K562 (cell line): ENCODE data around the gene SMARCA4. TPM values are rescaled to one million over a fixed set of nuclear protein-coding genes. Genes with fewer than 3 reads are reported as not detected.

ENCODE experiments used
- ATAC-seq: fragments of 200-7000 bp; cut with Tn5 transposase; 3 replicates; pipeline ENCODE4 v1.9.1; 2020; ENCODE audit warnings: moderate library complexity
- BruUV-seq: library from RNA; stranded (reverse); fragments of 400-500 nt; replicated peaks from 2 replicates; lab custom pipeline; 2021; lab: Mats Ljungman, UMichigan
- CTCF ChIA-PET: fragments of 300-600 bp; formaldehyde crosslinking; extraction: SDS; loops from one replicate; lab custom pipeline; 2021; ENCODE audit warnings: low intra/inter-chr PET ratio; lab: Yijun Ruan, JAX
- POLR2A ChIA-PET: fragments of 300-600, 350-650 bp; sonication (Branson Sonifier 250); formaldehyde crosslinking; extraction: SDS; loops from one replicate; lab custom pipeline; 2021; ENCODE audit warnings: antibody characterized with exemption, inconsistent platforms; lab: Yijun Ruan, JAX
- DNase-seq, 4 experiments: peaks; one replicate each; pipeline versions ENCODE4 v3.0.0 to v3.0.0-alpha.2; 2011 to 2018; ENCODE audit warnings: low spot score in 3 of 4, mixed read lengths in 3 of 4; ENCODE audit errors: extremely low read depth in 1 of 4
- FAIRE-seq: peaks from 2 replicates; lab custom pipeline; 2011; peaks lifted over from hg19 to GRCh38; lab: Jason Lieb, UNC
- H2AFZ ChIP-seq: 2 replicates; pipeline ENCODE4 v1.6.0; 2011; ENCODE audit warnings: low read depth, low read length, control low read depth, inconsistent platforms
- H3K27ac ChIP-seq: fragments of 200-600 bp; 3 replicates; pipeline ENCODE4 v1.8.0; 2011; ENCODE audit warnings: low read depth, mild to moderate bottlenecking, control low read depth, inconsistent platforms, low read length, moderate library complexity, mixed read lengths; ENCODE audit errors: extremely low read depth
- H3K27me3 ChIP-seq, 2 experiments: fragments of 300-600 bp in 1 of 2; 2 replicates in 1 of 2; 3 replicates in 1 of 2; pipeline versions ENCODE4 v1.6.0 to v1.8.0; 2011; ENCODE audit warnings: inconsistent platforms in 2 of 2, low read length in 2 of 2, mild to moderate bottlenecking in 1 of 2, mixed read lengths in 1 of 2, moderate library complexity in 1 of 2; ENCODE audit not compliant: control insufficient read depth in 2 of 2, insufficient read depth in 2 of 2
- H3K36me3 ChIP-seq: fragments of 300-600 bp; 3 replicates; pipeline ENCODE4 v1.8.0; 2011; ENCODE audit warnings: mild to moderate bottlenecking, low read length, inconsistent platforms; ENCODE audit not compliant: control insufficient read depth, insufficient read depth
- H3K4me1 ChIP-seq, 2 experiments: fragments of 200-600 bp in 1 of 2; replicated peaks in 1 of 2; 2 replicates in 1 of 2; 3 replicates in 1 of 2; pipeline versions ENCODE4 v1.5.1 to v1.8.0; 2011; ENCODE audit warnings: inconsistent platforms in 2 of 2, low read length in 2 of 2, mild to moderate bottlenecking in 1 of 2, mixed read lengths in 1 of 2, moderate library complexity in 1 of 2; ENCODE audit not compliant: control insufficient read depth in 2 of 2, insufficient read depth in 2 of 2
- H3K4me2 ChIP-seq: 2 replicates; pipeline ENCODE4 v1.6.1; 2011; ENCODE audit warnings: low read length, control low read depth, inconsistent platforms, mixed read lengths; ENCODE audit not compliant: insufficient read depth
- H3K4me3 ChIP-seq: fragments of 200-600 bp; sonication (generic), shearing (Covaris generic); 2 replicates; pipeline ENCODE4 v1.5.1; 2016; ENCODE audit warnings: control low read depth, inconsistent platforms
- H3K79me2 ChIP-seq: fragments of 200-600 bp; 3 replicates; pipeline ENCODE4 v1.8.0; 2011; ENCODE audit warnings: low read length, inconsistent platforms; ENCODE audit not compliant: control insufficient read depth, insufficient read depth
- H3K9ac ChIP-seq, 2 experiments: 2 replicates each; pipeline versions ENCODE4 v1.6.0 to v1.6.1; 2011; ENCODE audit warnings: low read depth in 2 of 2, low read length in 2 of 2, control low read depth in 1 of 2, inconsistent platforms in 1 of 2, mild to moderate bottlenecking in 1 of 2, mixed read lengths in 1 of 2; ENCODE audit not compliant: insufficient read depth in 1 of 2
- H3K9me1 ChIP-seq: one replicate; pipeline ENCODE4 v1.6.0; 2011; ENCODE audit warnings: inconsistent platforms, mild to moderate bottlenecking, low read length, moderate library complexity; ENCODE audit not compliant: control insufficient read depth, insufficient read depth
- H3K9me3 ChIP-seq: replicated peaks from 2 replicates; pipeline ENCODE4 v1.5.1; 2011; ENCODE audit warnings: low read depth, low read length, inconsistent platforms; ENCODE audit not compliant: control insufficient read depth, insufficient read depth
- H4K20me1 ChIP-seq: replicated peaks from 2 replicates; pipeline ENCODE4 v1.6.1; 2011; ENCODE audit warnings: low read length, inconsistent platforms, mixed read lengths; ENCODE audit not compliant: control insufficient read depth, insufficient read depth
- ATF2 ChIP-seq: sonication (generic); formaldehyde crosslinking; IDR thresholded peaks from 2 replicates; pipeline ENCODE4 v1.8.1; 2022; ENCODE audit warnings: missing genetic modification reagents
- ELK3 ChIP-seq: fragments of 450-650 bp; formaldehyde crosslinking; IDR thresholded peaks from 2 replicates; pipeline ENCODE4 v1.4.0; 2020; ENCODE audit warnings: mild to moderate bottlenecking
- NELFE ChIP-seq: IDR thresholded peaks from 2 replicates; pipeline ENCODE4 v1.6.1; 2011; ENCODE audit warnings: mild to moderate bottlenecking; ENCODE audit not compliant: insufficient read depth, insufficient read length
- NFIC ChIP-seq: fragments of 450-650 bp; IDR thresholded peaks from 2 replicates; pipeline ENCODE4 v1.6.1; 2017; ENCODE audit warnings: mild to moderate bottlenecking, inconsistent platforms
- PYGO2 ChIP-seq: fragments of 450-650 bp; IDR thresholded peaks from 2 replicates; pipeline ENCODE4 v1.6.1; 2016; ENCODE audit warnings: mild to moderate bottlenecking, missing genetic modification characterization, moderate library complexity, missing compliant biosample characterization
- RBM25 ChIP-seq: fragments of 200-400 bp; formaldehyde crosslinking; IDR thresholded peaks from 2 replicates; pipeline ENCODE4 v1.6.1; 2018; ENCODE audit warnings: low read length, low read depth, moderate library complexity; ENCODE audit not compliant: severe bottlenecking
- SPI1 ChIP-seq: IDR thresholded peaks from 2 replicates; pipeline ENCODE4 v1.6.1; 2011; ENCODE audit warnings: low read depth, low read length, control low read depth, borderline replicate concordance
- ZNF121 ChIP-seq: sonication (generic); formaldehyde crosslinking; conservative IDR thresholded peaks from 2 replicates; pipeline ENCODE4 v1.8.0; 2022; ENCODE audit warnings: missing genetic modification reagents
- WGBS: fragments of 100-300 bp; shearing (Covaris generic); methylation state at CpG from one replicate; pipeline ENCODE4 v1.1.6; 2016; ENCODE audit warnings: low coverage, mixed read lengths; ENCODE audit not compliant: insufficient coverage; ENCODE audit errors: missing lambda C conversion rate; 5-methylcytosine and 5-hydroxymethylcytosine counted together
- in situ Hi-C: fragments of 300-500 bp; cut with MboI; formaldehyde crosslinking; loops from 4 replicates; pipeline ENCODE4 v1.15.0; 2018; ENCODE audit warnings: inconsistent platforms, mixed read lengths
- intact Hi-C: fragments of 100-400 bp; cut with micrococcal nuclease; formaldehyde crosslinking; loops from 2 replicates; pipeline ENCODE4 v1.14.2; 2022
- polyA plus RNA-seq, 8 experiments: library from polyadenylated mRNA; depleted of rRNA in 4 of 8; stranded (reverse) in 5 of 8; unstranded in 3 of 8; fragments of >200 nt; fragmentation: Nextera tagmentation in 2 of 8; fragmentation: Illumina TruSeq in 1 of 8; extraction: Ambion mirVana in 2 of 8; extraction: Trizol in 1 of 8; gene quantifications; 2 replicates each; pipeline versions ENCODE4 v1.2.1 to v1.2.3, GENCODE V29; 2011 to 2014; ENCODE audit warnings: inconsistent platforms in 1 of 8, missing spikeins in 1 of 8
- total RNA-seq, 7 experiments: library from RNA; depleted of rRNA in 6 of 7; stranded (reverse); fragments of >200 nt in 6 of 7; fragmentation: Illumina TruSeq in 2 of 7; extraction: Trizol in 2 of 7; gene quantifications; 2 replicates each; pipeline versions ENCODE4 v1.2.1 to v1.2.3, GENCODE V29; 2011 to 2021; ENCODE audit warnings: low replicate concordance in 1 of 7
- TF ChIP-seq, protein P1 (sequence below): fragments of 450-650 bp; IDR thresholded peaks from 2 replicates; pipeline ENCODE4 v1.6.1; 2018; ENCODE audit not compliant: partially characterized antibody

The SMARCA4 gene
- total and polyA plus RNA-seq, 9 of the 15 experiments (the other 6 are each of a cell fraction or from before 2014, with no cell fraction given): 19.3 to 207 (median 52.1) TPM

DNA sequence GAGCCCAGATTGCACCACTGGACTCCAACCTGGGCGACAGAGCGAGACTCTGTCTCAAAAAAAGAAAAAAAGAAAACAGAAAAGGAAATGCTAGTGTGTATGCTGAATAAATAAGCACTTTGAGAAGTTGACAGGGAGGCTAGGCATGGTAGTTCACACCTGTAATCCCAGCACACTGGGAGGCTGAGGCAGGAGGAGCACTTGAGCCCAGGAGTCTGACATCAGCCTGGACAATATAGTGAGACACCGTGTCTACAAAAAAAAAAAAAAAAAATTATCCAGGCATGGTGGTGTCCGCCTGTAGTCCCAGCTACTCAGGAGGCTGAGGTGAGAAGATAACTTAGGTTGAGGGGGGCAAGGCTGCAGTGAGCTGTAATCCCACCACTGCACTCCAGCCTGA is 109.3 kb downstream of the SMARCA4 start:
- H3K36me3 ChIP-seq: peaks cover 15% of the 10 kb centered on the region; the same call in 2 of the 3 replicates
- ChIA-PET CTCF (no interaction called here), POLR2A (interaction anchor here (0.7 to 1.3 kb wide), 2 partner anchors 19 to 150 kb away, joined by 3 read pairs; partner anchors contain the start of gene LDLR)
- H3K27ac ChIP-seq: no peak overlapping the region
- H3K4me2 ChIP-seq: no peak overlapping the region
- 88% methylated on average over 3 of the region's 4 CpGs for WGBS
- H3K9me1 ChIP-seq: no peaks in the 10 kb centered on the region
- no peak overlapping the region for H3K4me3 ChIP-seq
- no peaks in the 10 kb centered on the region for H3K79me2 ChIP-seq
- FAIRE-seq (no peak), DNase-seq (no peak), ATAC-seq (no peak)
- no peaks in the 10 kb centered on the region for H3K27me3 ChIP-seq
- intact Hi-C loops: no loop called here
- H4K20me1 ChIP-seq: no peaks in the 10 kb centered on the region
- H3K4me1 ChIP-seq: peaks cover 0 to 10% of the 10 kb centered on the region in 2 experiments; a peak in 2 of 5 replicates
- H3K9ac ChIP-seq: no peak overlapping the region
- no peak overlapping the region for H2AFZ ChIP-seq
- BruUV-seq: no TSS peak
- in situ Hi-C loops: no loop called here
- H3K9me3 ChIP-seq: no peaks in the 10 kb centered on the region
- TF ChIP-seq ZNF121 (CRISPR knock-in tag) (peak; percentile 86), RBM25 (peak; percentile 1), ATF2 (CRISPR knock-in tag) (no peak)

DNA sequence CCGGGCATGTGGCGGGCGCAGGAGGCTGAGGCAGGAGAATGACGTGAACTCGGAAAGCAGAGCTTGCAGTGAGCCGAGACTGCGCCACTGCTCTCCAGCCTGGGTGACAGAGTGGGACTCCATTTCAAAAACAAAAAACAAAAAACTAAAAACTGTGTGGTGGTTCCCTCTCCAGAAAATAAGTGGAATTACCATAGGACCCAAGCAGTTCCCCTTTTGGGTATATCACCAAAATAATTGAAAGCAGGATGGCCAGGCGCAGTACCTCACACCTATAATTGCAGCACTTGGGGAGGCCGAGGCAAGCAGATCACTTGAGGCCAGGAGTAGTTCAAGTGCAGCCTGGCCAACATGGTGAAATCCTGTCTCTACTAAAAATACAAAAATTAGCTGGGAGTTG is 112.7 kb downstream of the SMARCA4 start:
- no peak overlapping the region for H3K9ac ChIP-seq
- FAIRE-seq (no peak), DNase-seq (no peak), ATAC-seq (no peak)
- no peak overlapping the region for H3K4me2 ChIP-seq
- no peaks in the 10 kb centered on the region for H3K79me2 ChIP-seq
- no peaks in the 10 kb centered on the region for H3K9me1 ChIP-seq
- no peak for TF ChIP-seq NELFE
- no peak for TF ChIP-seq NFIC
- TF ChIP-seq ELK3 (CRISPR knock-in tag): no peak
- peak; percentile 76; the same call in 1 of the 2 replicates for TF ChIP-seq SPI1
- no peak for TF ChIP-seq PYGO2 (tag)
- TF ChIP-seq, protein P1, sequence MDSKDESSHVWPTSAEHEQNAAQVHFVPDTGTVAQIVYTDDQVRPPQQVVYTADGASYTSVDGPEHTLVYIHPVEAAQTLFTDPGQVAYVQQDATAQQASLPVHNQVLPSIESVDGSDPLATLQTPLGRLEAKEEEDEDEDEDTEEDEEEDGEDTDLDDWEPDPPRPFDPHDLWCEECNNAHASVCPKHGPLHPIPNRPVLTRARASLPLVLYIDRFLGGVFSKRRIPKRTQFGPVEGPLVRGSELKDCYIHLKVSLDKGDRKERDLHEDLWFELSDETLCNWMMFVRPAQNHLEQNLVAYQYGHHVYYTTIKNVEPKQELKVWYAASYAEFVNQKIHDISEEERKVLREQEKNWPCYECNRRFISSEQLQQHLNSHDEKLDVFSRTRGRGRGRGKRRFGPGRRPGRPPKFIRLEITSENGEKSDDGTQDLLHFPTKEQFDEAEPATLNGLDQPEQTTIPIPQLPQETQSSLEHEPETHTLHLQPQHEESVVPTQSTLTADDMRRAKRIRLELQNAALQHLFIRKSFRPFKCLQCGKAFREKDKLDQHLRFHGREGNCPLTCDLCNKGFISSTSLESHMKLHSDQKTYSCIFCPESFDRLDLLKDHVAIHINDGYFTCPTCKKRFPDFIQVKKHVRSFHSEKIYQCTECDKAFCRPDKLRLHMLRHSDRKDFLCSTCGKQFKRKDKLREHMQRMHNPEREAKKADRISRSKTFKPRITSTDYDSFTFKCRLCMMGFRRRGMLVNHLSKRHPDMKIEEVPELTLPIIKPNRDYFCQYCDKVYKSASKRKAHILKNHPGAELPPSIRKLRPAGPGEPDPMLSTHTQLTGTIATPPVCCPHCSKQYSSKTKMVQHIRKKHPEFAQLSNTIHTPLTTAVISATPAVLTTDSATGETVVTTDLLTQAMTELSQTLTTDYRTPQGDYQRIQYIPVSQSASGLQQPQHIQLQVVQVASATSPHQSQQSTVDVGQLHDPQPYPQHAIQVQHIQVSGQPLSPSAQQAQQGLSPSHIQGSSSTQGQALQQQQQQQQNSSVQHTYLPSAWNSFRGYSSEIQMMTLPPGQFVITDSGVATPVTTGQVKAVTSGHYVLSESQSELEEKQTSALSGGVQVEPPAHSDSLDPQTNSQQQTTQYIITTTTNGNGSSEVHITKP: peak; percentile 62
- no peaks in the 10 kb centered on the region for H4K20me1 ChIP-seq
- no peak overlapping the region for H3K27ac ChIP-seq
- peaks cover under 1 to 13% of the 10 kb centered on the region in 2 experiments; a peak in 3 of 5 replicates for H3K4me1 ChIP-seq
- H3K9me3 ChIP-seq: no peaks in the 10 kb centered on the region
- POLR2A ChIA-PET: no interaction called here
- intact Hi-C loops: no loop called here
- H3K36me3 ChIP-seq: no peaks in the 10 kb centered on the region
- no peak overlapping the region for H2AFZ ChIP-seq
- no peak overlapping the region for H3K4me3 ChIP-seq
- 94% methylated on average over 7 of the region's 9 CpGs for WGBS
- CTCF ChIA-PET: no interaction called here
- in situ Hi-C loops: no loop called here
- H3K27me3 ChIP-seq: no peaks in the 10 kb centered on the region
- no TSS peak for BruUV-seq
